ENCODE data around the gene GCDH. TPM values are rescaled to one million over a fixed set of nuclear protein-coding genes. Genes with fewer than 3 reads are reported as not detected.
A peak's percentile ranks its signal among the peaks of the same experiment; 100 is the strongest.

The GCDH gene
- polyA plus RNA-seq, 1 donor (not counting 4 experiments of a cell fraction or from before 2014, with no cell fraction given): 11.5 TPM

DNA sequence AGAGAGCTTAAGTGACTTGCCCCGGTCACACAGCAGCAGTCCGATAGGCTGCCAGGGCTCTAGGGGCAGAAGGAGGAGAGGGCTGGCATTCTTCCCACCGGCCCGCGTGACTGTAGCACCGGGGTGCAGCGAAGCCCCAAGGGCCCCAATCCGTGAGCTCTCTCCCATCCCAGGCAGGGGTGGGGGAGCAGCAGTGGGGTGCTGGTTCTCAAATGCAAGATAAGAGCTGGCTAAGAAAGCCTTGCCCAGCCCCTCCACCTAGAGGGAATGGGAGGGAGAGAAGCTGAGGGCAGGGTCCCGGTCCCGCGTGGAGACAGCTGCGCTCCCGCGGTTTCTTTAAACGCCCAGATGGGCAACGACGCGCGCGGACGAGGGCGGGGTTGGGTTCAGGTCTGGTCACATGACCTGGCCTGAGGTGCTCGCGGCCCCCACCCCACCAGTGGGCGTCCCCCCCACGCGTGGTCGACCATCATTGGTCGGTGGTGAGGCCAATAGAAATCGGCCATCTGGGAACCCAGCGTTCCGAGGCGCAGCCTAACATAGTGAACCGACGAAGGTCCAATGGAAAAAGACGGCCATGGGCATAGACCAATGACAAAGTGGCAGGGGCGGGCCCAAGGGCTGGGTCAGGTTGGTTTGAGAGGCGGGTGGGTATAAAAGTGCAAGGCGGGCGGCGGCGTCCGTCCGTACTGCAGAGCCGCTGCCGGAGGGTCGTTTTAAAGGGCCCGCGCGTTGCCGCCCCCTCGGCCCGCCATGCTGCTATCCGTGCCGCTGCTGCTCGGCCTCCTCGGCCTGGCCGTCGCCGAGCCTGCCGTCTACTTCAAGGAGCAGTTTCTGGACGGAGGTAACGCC lies 47.2 kb downstream of the GCDH start, which contains the start of gene CALR:
TSS of gene CALR (plus strand) at position 683 of the 852 bp plus-strand sequence. CDS start at position 754, 71 bp downstream.
- H4K20me1 ChIP-seq (ENCODE audit: control insufficient read depth, extremely low read depth, insufficient read depth, low read length): peaks cover 19% of the 10 kb centered on the region
- TF ChIP-seq, protein P1, sequence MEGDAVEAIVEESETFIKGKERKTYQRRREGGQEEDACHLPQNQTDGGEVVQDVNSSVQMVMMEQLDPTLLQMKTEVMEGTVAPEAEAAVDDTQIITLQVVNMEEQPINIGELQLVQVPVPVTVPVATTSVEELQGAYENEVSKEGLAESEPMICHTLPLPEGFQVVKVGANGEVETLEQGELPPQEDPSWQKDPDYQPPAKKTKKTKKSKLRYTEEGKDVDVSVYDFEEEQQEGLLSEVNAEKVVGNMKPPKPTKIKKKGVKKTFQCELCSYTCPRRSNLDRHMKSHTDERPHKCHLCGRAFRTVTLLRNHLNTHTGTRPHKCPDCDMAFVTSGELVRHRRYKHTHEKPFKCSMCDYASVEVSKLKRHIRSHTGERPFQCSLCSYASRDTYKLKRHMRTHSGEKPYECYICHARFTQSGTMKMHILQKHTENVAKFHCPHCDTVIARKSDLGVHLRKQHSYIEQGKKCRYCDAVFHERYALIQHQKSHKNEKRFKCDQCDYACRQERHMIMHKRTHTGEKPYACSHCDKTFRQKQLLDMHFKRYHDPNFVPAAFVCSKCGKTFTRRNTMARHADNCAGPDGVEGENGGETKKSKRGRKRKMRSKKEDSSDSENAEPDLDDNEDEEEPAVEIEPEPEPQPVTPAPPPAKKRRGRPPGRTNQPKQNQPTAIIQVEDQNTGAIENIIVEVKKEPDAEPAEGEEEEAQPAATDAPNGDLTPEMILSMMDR (optimal IDR thresholded peaks at IDR 0.05 in 1 of 3, IDR thresholded peaks at IDR 0.05 in 1 of 3, conservative IDR thresholded peaks at IDR 0.05 in 1 of 3; ENCODE audit: extremely low read depth in 1 of 3, insufficient read depth in 2 of 3, low read length in 3 of 3): no peak
- TF ChIP-seq EZH2 (IDR thresholded peaks at IDR 0.05; ENCODE audit: low read length): no peak
- no peaks in the 10 kb centered on the region for H3K27me3 ChIP-seq (ENCODE audit: control insufficient read depth, extremely low read depth, insufficient read depth, low read length)
- peak within 1 kb of the TSS; percentile 95 for H3K9ac ChIP-seq (ENCODE audit: control insufficient read depth, extremely low read depth, insufficient read depth, low read length)
- H3K27ac ChIP-seq (ENCODE audit: control insufficient read depth, insufficient read depth, low read length): peak within 1 kb of the TSS; percentile 81
- H3K4me2 ChIP-seq (ENCODE audit: control insufficient read depth, extremely low read depth, insufficient read depth, low read depth, low read length): peak within 1 kb of the TSS; percentile 83
- peaks cover 2% of the 10 kb centered on the region for H3K9me1 ChIP-seq (ENCODE audit: control insufficient read depth, extremely low read depth, insufficient read depth, low read length)
- peaks cover 22 to 31% of the 10 kb centered on the region in 2 experiments for H3K36me3 ChIP-seq (ENCODE audit: control insufficient read depth in 2 of 2, extremely low read depth in 1 of 2, insufficient read depth in 2 of 2, low read length in 2 of 2)
- FAIRE-seq (peak; percentile 5), DNase-seq (ENCODE audit: low read depth, low spot score) (peak; percentile 97)
- dilution Hi-C loops (cut with MboI; ENCODE audit: extremely low pct_ligation_motif_present, low sequenced_read_pairs): no loop called here
- peaks cover 44% of the 10 kb centered on the region for H3K79me2 ChIP-seq (ENCODE audit: control insufficient read depth, insufficient read depth, low read length)
- H2AFZ ChIP-seq (ENCODE audit: control insufficient read depth, low read length): peak within 1 kb of the TSS; percentile 68
- H3K4me3 ChIP-seq (ENCODE audit: control insufficient read depth in 2 of 3, extremely low read depth in 1 of 3, insufficient read depth in 2 of 3, low read depth in 1 of 3, low read length in 3 of 3): peak within 1 kb of the TSS; percentile 79 to 99 (median 95)
- H3K4me1 ChIP-seq (ENCODE audit: control insufficient read depth, extremely low read depth, insufficient read depth, low read length): peaks cover 23% of the 10 kb centered on the region
- H3K9me3 ChIP-seq (ENCODE audit: control insufficient read depth, low read depth, low read length): no peaks in the 10 kb centered on the region

DNA sequence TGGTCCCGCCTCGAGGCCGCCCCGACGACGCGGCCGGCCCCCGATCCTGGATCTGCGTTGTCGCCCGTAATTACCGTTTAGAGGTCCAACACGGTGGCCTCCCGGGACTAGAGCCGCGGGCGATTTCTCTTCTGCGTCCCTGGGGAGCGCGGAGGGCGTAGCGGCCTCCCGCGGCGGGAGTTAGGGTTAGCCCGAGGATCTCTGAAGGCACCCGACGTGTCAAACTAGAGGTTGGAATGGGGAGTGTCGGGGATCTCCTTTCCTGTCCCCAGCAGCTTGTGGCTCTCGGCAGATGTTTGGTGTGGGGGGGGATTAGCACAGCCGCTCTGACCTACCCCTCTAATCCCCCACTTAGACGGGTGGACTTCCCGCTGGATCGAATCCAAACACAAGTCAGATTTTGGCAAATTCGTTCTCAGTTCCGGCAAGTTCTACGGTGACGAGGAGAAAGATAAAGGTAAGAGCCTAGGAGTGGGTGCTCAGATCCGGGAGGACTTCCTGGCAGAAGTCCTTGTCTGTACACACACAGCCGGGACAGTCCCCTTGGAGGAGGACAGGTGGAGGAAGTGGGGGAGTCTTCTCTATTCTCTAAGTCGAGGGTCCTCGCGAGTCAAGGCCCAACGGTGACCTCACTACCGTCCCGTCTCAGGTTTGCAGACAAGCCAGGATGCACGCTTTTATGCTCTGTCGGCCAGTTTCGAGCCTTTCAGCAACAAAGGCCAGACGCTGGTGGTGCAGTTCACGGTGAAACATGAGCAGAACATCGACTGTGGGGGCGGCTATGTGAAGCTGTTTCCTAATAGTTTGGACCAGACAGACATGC lies 48.0 kb downstream of the GCDH start:
- no peak for DNase-seq (ENCODE audit: low read depth, low spot score)

More for the DNA sequence above, 48.0 kb downstream of the GCDH start:
- Histone ChIP-seq H3K27ac (ENCODE audit: control insufficient read depth, insufficient read depth, low read length) (peak overlapping the region; percentile 81), H3K36me3 (ENCODE audit: control insufficient read depth in 2 of 2, extremely low read depth in 1 of 2, insufficient read depth in 2 of 2, low read length in 2 of 2) (peaks cover 29 to 38% of the 10 kb centered on the region in 2 experiments), H4K20me1 (ENCODE audit: control insufficient read depth, extremely low read depth, insufficient read depth, low read length) (peaks cover 19% of the 10 kb centered on the region), H3K9me3 (ENCODE audit: control insufficient read depth, low read depth, low read length) (no peaks in the 10 kb centered on the region), H3K4me3 (ENCODE audit: control insufficient read depth in 2 of 3, extremely low read depth in 1 of 3, insufficient read depth in 2 of 3, low read depth in 1 of 3, low read length in 3 of 3) (peak overlapping the region; percentile 79 to 99 (median 95)), H2AFZ (ENCODE audit: control insufficient read depth, low read length) (no peak overlapping the region), H3K4me2 (ENCODE audit: control insufficient read depth, extremely low read depth, insufficient read depth, low read depth, low read length) (peak overlapping the region; percentile 81), H3K27me3 (ENCODE audit: control insufficient read depth, extremely low read depth, insufficient read depth, low read length) (no peaks in the 10 kb centered on the region), H3K4me1 (ENCODE audit: control insufficient read depth, extremely low read depth, insufficient read depth, low read length) (peaks cover 28% of the 10 kb centered on the region), H3K79me2 (ENCODE audit: control insufficient read depth, insufficient read depth, low read length) (peaks cover 47% of the 10 kb centered on the region), H3K9me1 (ENCODE audit: control insufficient read depth, extremely low read depth, insufficient read depth, low read length) (peaks cover 2% of the 10 kb centered on the region), H3K9ac (ENCODE audit: control insufficient read depth, extremely low read depth, insufficient read depth, low read length) (peak overlapping the region; percentile 95)
- TF ChIP-seq, protein P1 (optimal IDR thresholded peaks at IDR 0.05 in 1 of 3, IDR thresholded peaks at IDR 0.05 in 1 of 3, conservative IDR thresholded peaks at IDR 0.05 in 1 of 3; ENCODE audit: extremely low read depth in 1 of 3, insufficient read depth in 2 of 3, low read length in 3 of 3): peak in 2 of 3 experiments; percentile 24 to 25
- no peak for TF ChIP-seq EZH2 (IDR thresholded peaks at IDR 0.05; ENCODE audit: low read length)
- dilution Hi-C loops (cut with MboI; ENCODE audit: extremely low pct_ligation_motif_present, low sequenced_read_pairs): no loop called here
- no peak for FAIRE-seq
